ENCODE results near the gene ZNF594.
"Not testable (repeated sequence)": the region's sequence is repeated elsewhere in the genome, so short reads cannot be mapped to it uniquely, and the experiment has no call there.

ZNF594 gene

GRCh38 chr17:5200360-5200759 lies 8.7 kb upstream of the ZNF594 start:
- no peak for DNase-seq

- DNase-seq = no peak
These were observed 6.8 kb upstream of the ZNF594 start for GRCh38 chr17:5198472-5198871.

GRCh38 chr17:5194346-5194745 lies 2.7 kb upstream of the ZNF594 start:
- no peak for DNase-seq

GRCh38 chr17:5184288-5184687 lies 7.4 kb downstream of the ZNF594 start:
- DNase-seq = no peak

GRCh38 chr17:5183410-5183793 lies 8.3 kb downstream of the ZNF594 start:
- no peak for DNase-seq

GRCh38 chr17:5182597-5183409 lies 8.9 kb downstream of the ZNF594 start:
- no peak for DNase-seq

- DNase-seq = no peak
These were observed 10.0 kb downstream of the ZNF594 start for GRCh38 chr17:5181509-5182305.

- DNase-seq = no peak
These were observed 12.7 kb downstream of the ZNF594 start for GRCh38 chr17:5179003-5179402.

GRCh38 chr17:5175027-5175426 lies 16.6 kb downstream of the ZNF594 start:
- DNase-seq = not testable (repeated sequence)

GRCh38 chr17:5165791-5166564 lies 25.7 kb downstream of the ZNF594 start:
- not testable (repeated sequence) for DNase-seq

- no peak for DNase-seq
These were observed 27.2 kb downstream of the ZNF594 start for GRCh38 chr17:5164436-5164835.

- DNase-seq = not testable (repeated sequence)
These were observed 29.9 kb downstream of the ZNF594 start for GRCh38 chr17:5161793-5162192.

- not testable (repeated sequence) for DNase-seq
These were observed 31.0 kb downstream of the ZNF594 start for GRCh38 chr17:5160702-5161101.

GRCh38 chr17:5146122-5146521 lies 45.5 kb downstream of the ZNF594 start:
- DNase-seq = not testable (repeated sequence)

- not testable (repeated sequence) for DNase-seq
These were observed 48.8 kb downstream of the ZNF594 start for GRCh38 chr17:5142877-5143276.

GRCh38 chr17:5139458-5139732 lies 52.3 kb downstream of the ZNF594 start:
- DNase-seq = no peak

- DNase-seq = no peak
These were observed 52.8 kb downstream of the ZNF594 start for GRCh38 chr17:5138616-5139457.

GRCh38 chr17:5138198-5138544 lies 53.5 kb downstream of the ZNF594 start:
- not testable (repeated sequence) for DNase-seq

GRCh38 chr17:5137511-5138197 lies 54.0 kb downstream of the ZNF594 start:
- not testable (repeated sequence) for DNase-seq

GRCh38 chr17:5136580-5137412 lies 54.9 kb downstream of the ZNF594 start:
- not testable (repeated sequence) for DNase-seq

All from SW 1271 (cell line).